ENCODE measurements around the gene GALC.

Gene GALC

DNA sequence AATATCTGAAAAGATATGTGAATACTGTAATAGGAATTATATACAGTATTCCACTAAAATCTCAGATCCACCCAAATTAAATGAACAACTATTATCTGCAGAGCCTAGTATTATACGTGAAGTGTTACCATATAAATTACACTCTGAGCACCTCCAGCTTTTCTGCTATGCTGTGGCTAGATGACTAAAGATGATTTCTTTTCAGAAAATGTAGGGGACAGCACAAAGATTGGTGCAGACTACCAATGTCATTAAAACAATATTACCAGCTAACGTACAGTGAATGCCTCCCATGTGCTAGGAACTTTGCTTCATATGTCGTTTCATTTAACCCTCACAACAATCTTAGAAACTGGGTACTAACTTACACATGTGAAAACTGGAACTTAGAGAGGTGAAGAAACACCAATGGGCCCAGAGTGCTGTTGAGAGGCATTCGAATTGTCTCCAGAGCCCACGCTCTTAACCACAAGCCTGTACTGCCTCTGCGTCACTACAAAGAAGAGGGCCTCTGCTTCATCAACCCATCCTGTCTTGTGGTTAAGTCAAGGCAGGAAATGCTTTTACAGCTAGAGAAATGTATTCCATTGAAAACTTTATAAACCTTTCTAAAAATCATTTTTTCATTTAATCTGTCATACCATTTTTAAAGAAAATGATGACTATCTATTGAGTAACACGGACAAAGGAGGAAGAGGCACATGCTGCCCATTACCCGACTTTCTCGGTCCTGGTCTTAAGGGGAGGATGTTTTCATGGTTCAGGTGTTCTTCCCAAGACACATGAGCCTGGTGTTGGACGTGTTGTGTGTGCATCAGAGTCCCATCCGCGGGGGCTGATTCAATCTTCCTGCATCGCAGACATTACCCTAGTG lies 13.2 kb upstream of the GALC start:
- DNase-seq (ENCODE audit: low spot score), result peak; percentile 36

DNA sequence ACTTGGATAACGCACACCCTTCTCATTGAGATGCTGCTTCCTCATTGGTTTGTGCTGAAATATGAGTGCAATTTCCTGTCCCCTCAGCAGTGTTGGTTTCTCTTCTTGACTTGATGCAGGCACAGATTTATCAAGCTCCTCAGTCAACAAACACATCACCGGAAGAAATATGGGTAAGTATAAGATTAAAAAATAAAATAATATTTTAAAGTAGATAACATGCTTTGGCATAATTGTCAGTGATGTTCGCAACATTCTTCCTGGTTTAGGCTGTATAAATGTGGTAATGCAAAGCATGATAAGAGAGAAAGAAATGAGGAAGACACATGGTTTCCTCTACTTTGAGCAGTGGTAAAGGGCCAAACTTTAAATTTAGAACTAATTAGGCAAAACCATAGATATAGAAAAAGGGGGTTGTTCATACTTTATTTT lies 12.1 kb upstream of the GALC start, which contains the start of gene GPR65:
Gene GPR65 (plus strand): TSS at position 86 of the 432 bp plus-strand sequence. CDS start 5,713 bp downstream, outside the sequence.
- peak; percentile 35 for DNase-seq (ENCODE audit: low spot score)

GRCh38 chr14:88004506-88005036 lies 11.6 kb upstream of the GALC start:
- DNase-seq (ENCODE audit: low spot score), result no peak

- DNase-seq (ENCODE audit: low spot score), result no peak
Measured at GRCh38 chr14:88003425-88003824, 10.4 kb upstream of the GALC start.

GRCh38 chr14:88002421-88003075 lies 9.6 kb upstream of the GALC start:
- peak; percentile 20 for DNase-seq (ENCODE audit: low spot score)

DNA sequence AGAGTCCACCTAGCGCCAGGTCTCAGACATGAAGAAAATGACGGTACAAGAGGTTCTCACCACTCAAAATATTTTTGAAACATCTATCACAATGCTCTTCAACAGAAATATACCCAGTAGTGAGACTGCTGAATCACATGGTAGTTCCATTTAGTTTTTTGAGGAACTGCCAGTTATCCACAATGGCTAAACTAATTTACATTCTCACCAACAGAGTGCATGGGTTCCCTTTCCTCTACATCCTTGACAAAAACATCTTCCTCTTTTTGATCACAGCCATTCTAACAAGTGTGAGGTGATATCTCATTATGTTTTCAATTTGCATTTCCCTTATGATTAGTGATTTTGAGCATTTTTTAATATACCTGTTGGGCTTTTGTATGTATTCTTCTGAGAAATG lies 6.3 kb upstream of the GALC start:
- DNase-seq (ENCODE audit: low spot score), result peak; percentile 42

DNA sequence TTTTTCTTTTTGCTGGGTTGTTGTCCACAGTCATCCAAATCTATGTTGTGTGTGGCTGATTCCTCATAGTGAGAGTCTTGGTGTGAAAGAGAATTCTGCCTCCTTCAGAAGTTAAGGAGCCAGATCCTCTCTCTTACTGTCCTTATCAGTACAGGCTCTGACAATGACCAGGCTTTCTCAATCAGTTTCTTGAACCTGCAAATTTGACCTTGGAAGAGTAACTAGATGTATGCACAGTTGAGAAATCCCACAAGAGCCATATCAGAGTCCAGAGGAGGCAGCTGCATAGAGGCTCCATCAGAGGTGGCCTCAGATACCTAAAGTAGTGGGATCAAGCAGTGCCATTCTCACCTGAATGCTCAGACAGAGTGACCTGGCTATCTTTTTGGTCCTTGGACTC lies 5.5 kb upstream of the GALC start:
- no peak for DNase-seq (ENCODE audit: low spot score)

- no peak for DNase-seq (ENCODE audit: low spot score)
Measured at GRCh38 chr14:87996291-87996592, 3.3 kb upstream of the GALC start.

GRCh38 chr14:87995500-87996290 lies 2.7 kb upstream of the GALC start:
- DNase-seq (ENCODE audit: low spot score), result no peak

GRCh38 chr14:87994974-87995373 lies 2.0 kb upstream of the GALC start:
- DNase-seq (ENCODE audit: low spot score), result no peak

DNA sequence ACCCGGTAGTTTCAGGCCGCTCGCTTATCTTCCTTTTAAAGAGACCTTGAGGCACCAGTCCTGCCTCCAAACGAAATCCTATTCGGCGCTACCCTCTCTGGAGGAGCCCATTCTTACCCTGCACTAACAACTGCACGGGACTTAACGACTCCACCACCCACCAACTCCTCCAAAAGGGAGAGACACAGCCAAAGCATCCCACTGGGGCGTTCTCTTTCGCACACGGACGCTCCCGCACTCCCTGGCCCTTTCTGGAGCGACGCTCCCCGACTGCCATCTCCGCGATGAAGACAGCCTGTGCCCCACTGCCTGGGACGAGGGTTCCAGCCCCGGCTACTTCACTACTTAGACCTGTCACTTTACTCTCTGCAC lies 650 bp downstream of the GALC start:
- DNase-seq (ENCODE audit: low spot score), result peak; percentile 45

GRCh38 chr14:87990682-87991081 lies 2.3 kb downstream of the GALC start:
- no peak for DNase-seq (ENCODE audit: low spot score)

GRCh38 chr14:87989956-87990299 lies 3.1 kb downstream of the GALC start:
- DNase-seq (ENCODE audit: low spot score), result no peak

DNA sequence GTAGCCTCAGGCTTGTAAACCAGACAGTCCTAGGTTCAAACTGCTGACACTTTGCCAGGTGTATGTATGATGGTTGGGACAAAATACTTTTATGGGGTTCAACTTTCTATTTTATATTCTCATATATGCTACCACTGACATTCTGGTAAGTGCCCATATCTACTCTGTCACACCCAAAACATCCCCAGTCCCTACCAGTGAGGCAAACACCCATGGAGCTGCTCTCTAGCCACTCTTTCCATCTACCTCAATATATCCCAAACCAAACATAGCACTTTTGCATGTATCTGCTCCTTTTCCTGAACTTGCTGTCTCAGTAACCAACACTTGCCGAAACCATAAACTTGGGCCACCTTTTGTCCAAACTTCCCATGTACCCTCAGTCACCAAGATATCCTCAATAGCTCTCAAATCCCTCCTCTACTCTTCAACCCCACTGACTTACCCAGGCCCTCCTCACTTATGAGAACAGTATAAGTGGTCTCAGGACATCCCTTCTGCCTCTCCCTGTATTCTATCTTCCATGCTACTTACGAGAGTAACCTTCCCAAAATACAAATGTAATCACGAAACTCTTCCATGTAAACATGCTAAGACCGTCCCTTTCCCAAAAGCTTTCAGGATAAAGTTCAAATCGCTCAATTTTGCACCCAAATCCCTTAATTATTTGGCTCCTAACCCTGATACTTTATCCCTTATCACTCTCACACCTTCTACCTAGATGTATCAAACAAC lies 3.6 kb downstream of the GALC start:
- DNase-seq (ENCODE audit: low spot score), result no peak

DNA sequence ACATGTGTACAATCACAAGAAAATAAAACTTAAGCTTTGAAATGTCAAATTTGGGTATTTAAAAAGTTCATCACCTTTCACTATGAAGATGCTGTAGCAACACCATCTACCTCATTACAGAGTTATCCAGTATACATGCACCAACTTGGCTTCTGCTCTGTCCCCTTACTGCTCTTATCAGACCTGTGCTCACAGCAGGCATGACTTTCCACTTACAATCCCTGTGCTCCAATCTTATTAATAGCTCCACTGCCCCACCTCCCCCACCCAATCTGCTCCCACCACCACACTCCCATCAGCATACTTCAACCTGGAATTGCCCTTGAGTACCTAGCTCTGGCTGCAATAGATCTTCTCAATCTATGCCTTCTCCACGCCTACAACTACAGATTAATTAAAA lies 13.3 kb downstream of the GALC start:
- DNase-seq (ENCODE audit: low spot score), result no peak

- no peak for DNase-seq (ENCODE audit: low spot score)
Measured at GRCh38 chr14:87975636-87976035, 17.3 kb downstream of the GALC start.

- DNase-seq (ENCODE audit: low spot score), result no peak
Measured at GRCh38 chr14:87971010-87971409, 22.0 kb downstream of the GALC start.

GRCh38 chr14:87967496-87967895 lies 25.5 kb downstream of the GALC start:
- DNase-seq (ENCODE audit: low spot score), result no peak

DNA sequence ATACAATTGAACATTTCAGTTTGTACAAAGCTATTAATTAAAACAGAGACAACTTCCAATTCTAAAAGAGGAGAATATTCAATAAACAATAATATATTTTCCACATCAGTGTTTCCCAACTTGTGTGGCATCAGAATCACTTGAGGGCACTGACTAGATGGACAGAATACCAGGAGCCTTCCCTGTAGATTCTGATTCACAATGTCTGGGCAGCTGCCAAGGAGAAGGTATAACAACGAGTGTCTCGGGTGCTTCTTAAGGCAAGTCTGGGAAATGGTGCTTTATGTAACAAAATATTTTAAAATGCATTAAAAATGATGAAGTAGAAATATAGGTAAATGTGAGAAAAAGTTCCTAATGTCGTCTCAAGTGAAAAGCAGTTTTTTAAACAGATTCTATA lies 26.2 kb downstream of the GALC start:
- no peak for DNase-seq (ENCODE audit: low spot score)

DNA sequence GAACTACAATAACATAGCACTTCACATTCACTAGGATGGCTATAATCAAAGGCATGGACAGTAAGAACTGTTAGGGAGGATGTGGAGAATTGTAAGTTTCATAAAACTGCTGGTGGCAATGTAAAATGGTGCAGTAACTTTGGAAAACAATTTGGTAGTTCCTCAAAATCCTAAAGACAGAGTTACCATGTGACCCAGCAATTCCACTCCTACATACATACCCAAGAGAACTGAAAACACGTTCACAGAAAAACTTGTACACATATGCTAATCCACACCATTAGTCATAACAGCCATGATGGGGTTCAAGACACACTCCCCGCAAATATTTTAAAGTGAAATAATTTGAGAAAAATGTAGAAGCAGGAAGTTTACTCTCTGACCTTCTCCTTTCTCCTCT lies 31.7 kb downstream of the GALC start:
- no peak for DNase-seq (ENCODE audit: low spot score)

- no peak for DNase-seq (ENCODE audit: low spot score)
Measured at GRCh38 chr14:87960013-87960787, 32.8 kb downstream of the GALC start.

Data from Ammon's horn (tissue), 1 donor.